Activated CD8-positive, alpha-beta memory T cell treated with anti-CD3 and anti-CD28 coated beads for 48 hours (primary cell): ENCODE data around the gene SARNP.
"Not testable (repeated sequence)": the region's sequence is repeated elsewhere in the genome, so short reads cannot be mapped to it uniquely, and the experiment has no call there.

Source experiments
- DNase-seq, 3 experiments: peaks; one replicate each; pipeline ENCODE4 v3.0.0-alpha.2; 2020; ENCODE audit warnings: low read depth in 2 of 3, low spot score in 2 of 3

Gene SARNP

GRCh38 chr12:55797550-55797949, 20.0 kb downstream of the SARNP start:
- DNase-seq, result no peak

DNA sequence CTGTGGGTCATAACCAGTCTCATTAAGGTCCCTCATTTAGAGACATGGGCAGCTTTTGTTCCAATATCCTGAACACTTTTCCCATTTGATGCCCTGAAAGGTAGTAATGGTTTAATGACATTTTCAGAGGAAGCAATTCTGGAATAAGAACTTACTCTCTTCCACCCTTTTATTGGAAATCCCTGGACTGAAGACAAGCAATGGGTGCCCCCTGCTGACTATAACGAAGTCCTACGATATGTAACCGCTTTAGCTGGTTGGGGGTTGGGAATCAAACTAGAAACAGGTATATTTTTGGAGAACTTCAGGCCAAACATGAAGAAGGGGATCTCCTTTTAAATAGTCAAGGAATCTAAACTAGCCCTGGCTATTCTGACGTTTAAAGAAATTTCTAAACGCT, 20.5 kb downstream of the SARNP start:
- DNase-seq, result no peak

- DNase-seq, result no peak
Observed at GRCh38 chr12:55795950-55796349, 21.6 kb downstream of the SARNP start.

DNA sequence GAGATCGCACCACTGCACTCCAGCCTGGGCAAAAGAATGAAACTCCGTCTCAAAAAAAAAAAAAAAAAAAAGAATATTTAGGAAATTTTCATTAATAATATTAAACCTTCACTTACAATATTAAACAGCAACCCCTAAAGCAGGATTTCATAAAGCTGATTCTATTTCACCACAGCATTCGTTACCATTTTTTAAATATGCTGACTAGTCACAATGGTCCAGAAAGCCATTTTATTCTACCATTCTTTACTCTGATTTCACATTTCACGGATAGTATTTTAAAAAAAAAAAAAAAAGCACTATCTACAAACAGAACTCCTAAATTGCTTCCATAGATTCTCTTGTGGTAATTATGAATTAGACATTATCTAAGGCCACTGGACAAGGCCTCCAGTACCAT, 27.6 kb downstream of the SARNP start:
- DNase-seq, result no peak

- no peak for DNase-seq
Observed at GRCh38 chr12:55789171-55789570, 28.4 kb downstream of the SARNP start.

- no peak for DNase-seq
Observed at GRCh38 chr12:55788546-55788945, 29.0 kb downstream of the SARNP start.

DNA sequence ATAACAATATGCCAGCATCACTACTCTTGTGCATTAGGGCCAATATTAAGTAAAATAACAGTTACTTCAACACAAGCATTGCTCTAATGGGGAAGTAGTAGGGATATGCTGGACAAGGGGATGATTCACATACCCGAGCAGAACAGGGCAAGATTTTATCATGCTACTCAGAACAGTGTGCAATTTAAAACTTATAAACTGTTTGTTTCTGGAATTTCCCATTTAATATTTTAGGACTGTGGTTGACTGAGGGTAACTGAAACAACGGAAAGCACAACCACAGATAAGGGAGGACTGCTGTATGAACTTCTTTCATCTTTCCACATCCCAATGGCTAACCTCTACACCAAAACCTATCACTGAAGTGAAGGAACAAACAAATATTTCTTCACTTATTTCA, 36.8 kb downstream of the SARNP start:
- no peak for DNase-seq

DNA sequence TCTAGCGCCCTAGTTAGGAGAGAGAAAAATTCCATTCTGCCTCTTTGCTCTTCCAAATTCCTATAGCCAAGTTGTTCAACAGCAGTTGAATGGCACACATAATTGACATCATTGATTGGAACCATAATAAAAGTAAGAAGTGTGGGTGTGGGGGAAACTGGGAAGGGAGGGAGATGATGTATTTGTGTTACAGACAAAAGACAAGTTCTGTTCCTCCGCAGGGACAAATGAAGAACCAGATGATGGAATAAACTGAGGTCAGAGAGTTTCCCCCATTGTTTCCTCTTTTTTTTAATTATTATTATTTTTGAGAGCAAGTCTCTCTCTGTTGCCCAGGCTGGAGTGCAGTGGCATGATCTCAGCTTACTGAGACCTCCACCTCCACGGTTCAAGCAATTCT, 39.7 kb downstream of the SARNP start:
- no peak for DNase-seq

GRCh38 chr12:55771736-55772135, 45.8 kb downstream of the SARNP start:
- no peak for DNase-seq

DNA sequence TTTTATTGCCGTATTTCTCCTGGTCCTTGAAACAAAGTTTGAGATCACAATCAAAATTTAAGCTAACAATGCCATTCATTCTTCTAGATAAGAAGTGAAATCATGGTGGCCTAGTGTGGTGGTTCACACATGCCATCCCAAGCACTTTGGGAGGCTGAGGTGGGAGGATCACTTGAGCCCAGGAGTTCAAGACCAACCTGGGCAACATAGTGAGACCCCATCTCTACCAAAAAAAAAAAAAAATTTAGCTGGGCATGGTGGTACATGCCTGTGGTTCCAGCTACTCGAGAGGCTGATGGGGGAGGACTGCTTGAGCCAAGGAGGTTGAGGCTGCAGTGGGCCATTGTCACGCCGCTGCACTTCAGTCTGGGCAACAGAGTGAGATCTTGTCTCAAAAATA, 50.4 kb downstream of the SARNP start:
- no peak for DNase-seq

GRCh38 chr12:55765736-55766290, 51.7 kb downstream of the SARNP start:
- no peak for DNase-seq

DNA sequence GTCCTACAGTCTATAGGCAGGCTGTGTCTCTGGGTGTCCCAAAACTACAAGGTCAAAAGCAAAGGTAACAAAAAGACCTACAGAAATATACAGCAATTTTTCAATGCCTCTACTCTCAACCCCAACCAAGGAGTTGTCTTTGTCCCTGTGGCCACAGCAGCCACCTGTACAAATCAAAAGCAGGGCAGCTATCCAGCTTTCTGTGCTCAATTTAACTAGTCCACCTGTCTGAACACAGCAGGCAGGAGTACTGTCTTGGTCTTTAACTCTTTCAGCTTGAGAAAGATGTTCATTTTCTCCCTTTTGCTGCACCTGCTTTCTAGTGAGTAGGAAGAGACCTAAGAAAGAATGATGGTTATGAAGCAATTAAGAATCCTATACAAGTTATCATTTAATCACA, 54.9 kb downstream of the SARNP start:
- no peak for DNase-seq

DNA sequence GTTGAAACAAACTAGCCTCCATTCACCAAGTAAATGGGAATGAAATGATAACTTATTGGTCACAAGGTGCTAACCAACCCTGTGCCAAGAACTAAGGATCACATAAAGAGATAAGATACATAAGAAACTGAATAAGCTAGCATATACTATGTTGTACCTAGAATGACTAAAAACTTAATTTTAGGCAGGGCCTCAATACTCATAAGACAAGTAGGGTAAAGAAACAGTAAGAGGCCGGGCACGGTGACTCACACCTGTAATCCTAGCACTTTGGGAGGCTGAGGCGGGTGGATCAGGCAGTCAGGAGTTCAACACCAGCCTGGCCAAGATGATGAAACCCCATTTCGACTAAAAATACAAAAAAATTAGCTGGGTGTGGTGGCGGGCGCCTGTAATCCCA, 56.9 kb downstream of the SARNP start:
- peak in 1 of 3 experiments; percentile 25 for DNase-seq

DNA sequence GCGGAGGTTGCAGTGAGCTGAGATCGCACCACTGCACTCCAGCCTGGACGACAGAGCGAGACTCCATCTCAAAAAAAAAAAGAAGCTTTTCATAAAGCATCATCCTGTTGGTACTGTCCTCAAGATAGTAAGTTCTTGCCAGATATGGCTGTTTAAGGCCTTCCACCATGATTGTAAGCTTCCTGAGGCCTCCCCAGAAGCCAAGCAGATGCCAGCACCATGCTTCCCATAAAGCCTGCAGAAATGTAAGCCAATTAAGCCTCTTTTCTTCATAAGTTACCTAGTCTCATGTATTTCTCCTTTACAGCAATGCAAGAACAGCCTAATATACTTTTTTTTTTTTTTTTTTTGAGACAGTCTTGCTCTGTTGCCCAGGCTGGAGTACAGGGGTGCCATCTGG, 58.9 kb downstream of the SARNP start:
- not testable (repeated sequence) for DNase-seq

DNA sequence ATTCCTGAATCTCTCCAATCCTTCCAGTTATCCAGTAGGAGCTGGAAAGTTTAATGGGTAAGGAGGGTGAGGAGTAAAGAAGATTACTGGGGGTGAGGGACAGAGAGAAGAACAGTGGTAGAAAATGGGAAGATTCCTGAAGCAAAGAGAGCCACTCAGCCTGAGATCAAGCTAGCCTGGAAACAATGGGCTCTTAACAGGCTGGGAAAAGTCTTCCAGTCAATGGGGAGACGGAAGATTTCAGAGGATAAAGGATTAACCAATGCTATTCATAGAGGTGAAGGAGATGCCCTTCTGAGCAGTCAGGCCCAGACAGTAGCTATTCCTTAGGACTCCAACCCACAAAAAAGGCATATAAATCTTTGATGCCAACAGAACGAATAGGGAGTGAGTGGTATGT, 59.8 kb downstream of the SARNP start:
- DNase-seq, result no peak

DNA sequence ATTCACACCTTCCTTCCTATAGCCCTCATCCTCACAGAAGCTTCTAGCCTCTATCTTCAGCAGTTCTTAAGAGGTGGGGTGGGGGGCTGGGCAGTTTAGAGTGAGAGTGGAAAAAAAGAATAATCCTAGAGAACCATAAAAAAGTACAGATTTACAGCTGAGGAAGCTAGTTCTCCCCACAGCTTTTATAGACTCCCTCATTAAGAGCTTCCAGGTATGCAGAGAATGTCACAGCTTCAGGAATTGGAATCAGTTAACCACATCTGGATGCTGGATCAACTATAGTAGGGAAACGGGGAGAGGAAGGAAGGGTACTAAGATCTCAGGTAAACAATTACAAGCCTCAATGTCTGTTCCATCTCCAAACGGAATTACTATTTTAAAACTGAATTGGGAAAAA, 62.3 kb downstream of the SARNP start:
- no peak for DNase-seq

DNA sequence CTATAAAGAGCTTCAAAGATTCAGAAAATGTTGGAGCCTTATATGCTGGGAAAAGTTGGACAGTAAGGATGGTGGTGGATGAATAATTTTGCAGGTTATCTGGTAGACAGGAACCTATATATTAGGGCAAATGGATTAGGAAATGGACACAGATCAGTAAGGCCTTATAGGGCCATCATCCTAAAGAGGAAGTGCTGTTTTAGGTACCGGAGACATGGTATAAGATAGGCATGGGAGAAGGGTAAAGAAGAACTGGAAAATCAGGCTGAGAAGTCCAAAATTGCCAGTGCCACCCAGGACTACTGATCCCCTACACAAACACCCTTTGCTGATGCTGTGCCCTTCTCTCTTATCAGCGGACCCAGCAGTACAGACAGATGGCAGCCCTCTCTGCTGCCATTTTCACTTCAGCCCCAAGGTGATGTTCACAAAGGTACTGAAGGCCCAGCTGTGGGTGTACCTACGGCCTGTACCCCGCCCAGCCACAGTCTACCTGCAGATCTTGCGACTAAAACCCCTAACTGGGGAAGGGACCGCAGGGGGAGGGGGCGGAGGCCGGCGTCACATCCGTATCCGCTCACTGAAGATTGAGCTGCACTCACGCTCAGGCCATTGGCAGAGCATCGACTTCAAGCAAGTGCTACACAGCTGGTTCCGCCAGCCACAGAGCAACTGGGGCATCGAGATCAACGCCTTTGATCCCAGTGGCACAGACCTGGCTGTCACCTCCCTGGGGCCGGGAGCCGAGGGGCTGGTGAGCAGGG, 69.1 kb downstream of the SARNP start:
- DNase-seq, result no peak

DNA sequence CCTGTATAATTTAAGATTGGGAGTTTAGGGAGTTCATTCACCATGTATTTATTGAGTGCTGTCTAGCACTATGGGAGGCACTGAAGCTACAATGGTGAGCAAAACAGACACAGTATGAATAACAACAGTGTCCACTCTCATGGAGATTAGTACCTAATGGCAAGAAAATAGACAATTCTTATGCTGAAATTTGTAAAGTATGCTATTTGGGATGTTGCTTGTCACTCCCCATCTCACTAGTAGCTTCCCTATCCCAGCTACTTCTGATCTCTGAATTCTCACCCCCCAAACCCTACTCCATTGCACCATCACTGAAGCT, 70.7 kb downstream of the SARNP start:
- DNase-seq, result no peak

DNA sequence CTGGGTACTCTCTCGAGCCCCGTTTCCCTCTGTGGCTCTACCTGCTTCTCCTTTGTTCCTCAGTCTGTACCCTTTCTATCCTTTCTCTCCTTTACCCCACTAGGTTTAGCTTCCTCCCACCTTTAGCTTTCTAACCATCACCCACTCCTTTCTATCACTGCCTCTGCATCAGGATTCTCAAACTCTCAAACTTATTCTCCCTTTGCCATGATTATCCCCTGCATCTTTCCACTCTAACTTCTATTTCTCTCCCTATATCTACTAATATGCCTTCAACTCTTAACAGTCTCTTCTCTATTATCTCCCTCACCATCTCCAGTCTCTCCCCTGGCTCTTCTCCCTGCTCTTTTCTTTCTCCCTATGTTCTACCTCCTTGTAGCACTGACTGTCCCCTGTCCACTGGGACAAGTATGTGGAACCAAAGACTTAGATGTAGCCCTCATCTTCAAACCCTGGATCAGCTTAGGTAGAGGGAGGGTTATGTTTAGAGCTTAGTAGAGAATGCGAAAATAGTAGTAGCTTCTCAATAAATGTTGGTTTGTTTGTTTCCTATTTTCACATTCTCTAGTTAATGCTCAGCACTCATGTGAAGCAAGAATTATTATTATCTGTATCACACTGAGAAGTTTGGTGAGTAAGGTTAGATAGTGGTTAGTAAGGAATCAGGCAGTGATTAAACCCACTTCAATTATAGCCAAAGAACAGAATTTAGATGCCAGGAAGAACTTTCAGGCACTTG, 71.2 kb downstream of the SARNP start:
- no peak for DNase-seq

GRCh38 chr12:55745361-55746173, 72.0 kb downstream of the SARNP start:
- no peak for DNase-seq

DNA sequence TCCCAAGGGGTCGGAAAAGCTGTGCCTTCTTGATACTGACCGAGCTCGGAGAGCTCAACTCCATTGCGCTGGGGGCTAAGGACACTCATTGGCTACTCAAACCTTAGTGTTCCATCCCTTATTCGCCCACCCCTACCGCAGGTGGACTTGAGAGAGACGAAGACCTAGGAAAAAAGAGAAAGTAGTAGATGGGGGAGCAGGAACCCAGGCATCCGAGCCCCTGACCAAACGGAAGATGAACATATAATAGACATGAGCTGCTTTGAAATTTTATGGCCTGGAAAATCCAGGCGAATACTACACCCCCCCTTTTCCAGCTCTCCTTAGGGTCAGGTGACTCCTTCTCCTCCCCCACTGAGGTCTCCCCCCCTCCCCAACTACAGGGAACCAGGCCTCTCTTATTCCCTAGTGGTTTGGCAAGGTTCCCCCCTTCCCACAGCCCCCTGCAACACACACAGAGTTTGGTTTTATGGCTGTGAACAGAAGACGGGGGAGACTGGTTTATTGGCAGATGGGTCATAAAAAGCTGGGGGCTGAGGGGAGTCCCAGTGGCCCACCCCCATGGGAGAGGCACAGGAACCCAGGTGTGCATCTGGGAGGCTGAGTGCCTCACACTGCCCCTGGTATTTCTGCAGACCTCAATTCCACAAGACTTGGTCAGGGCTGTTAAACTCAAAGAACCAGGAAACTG, 73.0 kb downstream of the SARNP start:
- DNase-seq, result no peak
